PC-9 (cell line): ENCODE measurements around the gene SEMA6D. TPM values are rescaled to one million over a fixed set of nuclear protein-coding genes. Genes with fewer than 3 reads are reported as not detected.

Source experiments
- BruUV-seq: library from RNA; stranded (reverse); fragments of 400-500 nt; replicated peaks from 2 replicates; lab custom pipeline; 2021; lab: Mats Ljungman, UMichigan
- CTCF ChIA-PET: fragments of 300-600 bp; sonication (Branson Sonifier 250); formaldehyde crosslinking; loops from one replicate; lab custom pipeline; 2022; ENCODE audit warnings: antibody characterized with exemption; lab: Charles Lee
- POLR2A ChIA-PET: fragments of 300-600 bp; sonication (Branson Sonifier 250); formaldehyde crosslinking; loops from one replicate; lab custom pipeline; 2022; ENCODE audit warnings: antibody characterized with exemption; ENCODE audit not compliant: unreplicated experiment; lab: Charles Lee
- DNase-seq, 2 experiments: peaks; one replicate each; pipeline versions ENCODE4 v3.0.0 to v3.0.0-alpha.2; 2015 to 2022; ENCODE audit warnings: mixed read lengths in 1 of 2
- H2AFZ ChIP-seq: fragments of 200-600 bp; sonication (generic); 2 replicates; pipeline ENCODE4 v1.8.1; 2017; ENCODE audit warnings: antibody characterized with exemption
- H3F3A ChIP-seq: fragments of 200-600 bp; sonication (generic); 2 replicates; pipeline ENCODE4 v1.8.1; 2017; ENCODE audit warnings: antibody characterized with exemption, mild to moderate bottlenecking, low read depth; ENCODE audit not compliant: insufficient read depth
- H3K27ac ChIP-seq: fragments of 200-600 bp; sonication (generic); 2 replicates; pipeline ENCODE4 v1.6.1; 2016; ENCODE audit warnings: mixed run types
- H3K27me3 ChIP-seq: fragments of 200-600 bp; sonication (generic); 2 replicates; pipeline ENCODE4 v1.6.1; 2016; ENCODE audit warnings: low read depth, mixed run types; ENCODE audit not compliant: insufficient read depth
- H3K36me3 ChIP-seq: fragments of 200-600 bp; sonication (generic); 2 replicates; pipeline ENCODE4 v1.6.1; 2016; ENCODE audit warnings: low read depth, mixed run types
- H3K4me1 ChIP-seq: fragments of 200-600 bp; sonication (generic); replicated peaks from 2 replicates; pipeline ENCODE4 v1.6.1; 2016; ENCODE audit warnings: mixed run types; ENCODE audit not compliant: insufficient read depth
- H3K4me2 ChIP-seq: fragments of 200-600 bp; sonication (generic); 2 replicates; pipeline ENCODE4 v1.6.1; 2017; ENCODE audit warnings: mixed run types
- H3K4me3 ChIP-seq: fragments of 200-600 bp; sonication (generic); 2 replicates; pipeline ENCODE4 v1.6.1; 2016; ENCODE audit warnings: mixed run types
- H3K79me2 ChIP-seq: fragments of 200-600 bp; sonication (generic); 2 replicates; pipeline ENCODE4 v1.6.1; 2017; ENCODE audit warnings: low read depth, mixed run types
- H3K9me2 ChIP-seq: fragments of 200-600 bp; sonication (generic); 2 replicates; pipeline ENCODE4 v1.8.1; 2017; ENCODE audit warnings: mild to moderate bottlenecking; ENCODE audit not compliant: insufficient read depth
- H3K9me3 ChIP-seq: fragments of 200-600 bp; sonication (generic); 2 replicates; pipeline ENCODE4 v1.8.1; 2016; ENCODE audit warnings: low read depth; ENCODE audit not compliant: insufficient read depth
- H4K20me1 ChIP-seq: fragments of 200-600 bp; sonication (generic); 2 replicates; pipeline ENCODE4 v1.8.1; 2017; ENCODE audit not compliant: insufficient read depth
- CTCF ChIP-seq: fragments of 200-600 bp; sonication (generic); conservative IDR thresholded peaks from 2 replicates; pipeline ENCODE4 v1.6.1; 2017; ENCODE audit warnings: mixed run types, antibody characterized with exemption, mild to moderate bottlenecking, moderate library complexity
- EZH2 ChIP-seq: fragments of 200-600 bp; sonication (generic); IDR thresholded peaks from 2 replicates; pipeline ENCODE4 v1.8.0; 2017; ENCODE audit warnings: antibody characterized with exemption, low read depth
- intact Hi-C: fragments of 100-400 bp; cut with micrococcal nuclease; formaldehyde crosslinking; loops from one replicate; pipeline ENCODE4 v1.10.0; 2022; ENCODE audit not compliant: unreplicated experiment
- total RNA-seq: library from RNA; stranded (reverse); gene quantifications from 2 replicates; pipeline ENCODE4 v1.2.3, GENCODE V29; 2021

Gene SEMA6D
- total RNA-seq, 1 experiment from 2014 or later: not detected

- H3F3A ChIP-seq: no peaks in the 10 kb centered on the region
- BruUV-seq: no TSS peak
- no peaks in the 10 kb centered on the region for H3K4me1 ChIP-seq
- no peak overlapping the region for H2AFZ ChIP-seq
- DNase-seq: no peak
- H3K9me2 ChIP-seq: no peaks in the 10 kb centered on the region
- no peaks in the 10 kb centered on the region for H4K20me1 ChIP-seq
- no peak overlapping the region for H3K27ac ChIP-seq
- intact Hi-C loops: no loop called here
- ChIA-PET POLR2A (no interaction called here), CTCF (no interaction called here)
- TF ChIP-seq CTCF (no peak), EZH2 (no peak)
- no peak overlapping the region for H3K4me2 ChIP-seq
- no peaks in the 10 kb centered on the region for H3K9me3 ChIP-seq
- no peak overlapping the region for H3K4me3 ChIP-seq
- no peaks in the 10 kb centered on the region for H3K36me3 ChIP-seq
- H3K79me2 ChIP-seq: no peaks in the 10 kb centered on the region
- H3K27me3 ChIP-seq: no peaks in the 10 kb centered on the region
Observed at GRCh38 chr15:47678040-47678439, 39.3 kb upstream of the SEMA6D start.

GRCh38 chr15:47682661-47683060 is 34.6 kb upstream of the SEMA6D start:
- H3K4me2 ChIP-seq: no peak overlapping the region
- no peak for TF ChIP-seq CTCF
- TF ChIP-seq EZH2: no peak
- ChIA-PET CTCF (no interaction called here), POLR2A (no interaction called here)
- H2AFZ ChIP-seq: no peak overlapping the region
- H3K9me2 ChIP-seq: no peaks in the 10 kb centered on the region
- no peaks in the 10 kb centered on the region for H3K79me2 ChIP-seq
- H3K4me1 ChIP-seq: no peaks in the 10 kb centered on the region
- intact Hi-C loops: no loop called here
- no peak for DNase-seq
- H3K9me3 ChIP-seq: no peaks in the 10 kb centered on the region
- no peaks in the 10 kb centered on the region for H4K20me1 ChIP-seq
- H3F3A ChIP-seq: no peaks in the 10 kb centered on the region
- H3K4me3 ChIP-seq: no peak overlapping the region
- no TSS peak for BruUV-seq
- no peak overlapping the region for H3K27ac ChIP-seq
- H3K36me3 ChIP-seq: no peaks in the 10 kb centered on the region
- H3K27me3 ChIP-seq: no peaks in the 10 kb centered on the region

- Histone ChIP-seq H3K9me3 (no peaks in the 10 kb centered on the region), H3K4me3 (no peak overlapping the region), H3K4me1 (no peaks in the 10 kb centered on the region), H3F3A (no peaks in the 10 kb centered on the region), H2AFZ (no peak overlapping the region), H3K79me2 (no peaks in the 10 kb centered on the region), H3K27me3 (no peaks in the 10 kb centered on the region), H3K4me2 (no peak overlapping the region), H4K20me1 (no peaks in the 10 kb centered on the region), H3K36me3 (no peaks in the 10 kb centered on the region), H3K27ac (no peak overlapping the region), H3K9me2 (no peaks in the 10 kb centered on the region)
- ChIA-PET POLR2A (no interaction called here), CTCF (no interaction called here)
- intact Hi-C loops: no loop called here
- BruUV-seq: no TSS peak
- no peak for TF ChIP-seq CTCF
- no peak for DNase-seq
Observed at GRCh38 chr15:47685141-47685870, 32.0 kb upstream of the SEMA6D start.
